ENCODE data around the gene TCHP. TPM values are rescaled to one million over a fixed set of nuclear protein-coding genes. Genes with fewer than 3 reads are reported as not detected.

Gene TCHP
- total and polyA plus RNA-seq, 2 experiments from 2014 or later: 3.1 to 6.2 TPM

DNA sequence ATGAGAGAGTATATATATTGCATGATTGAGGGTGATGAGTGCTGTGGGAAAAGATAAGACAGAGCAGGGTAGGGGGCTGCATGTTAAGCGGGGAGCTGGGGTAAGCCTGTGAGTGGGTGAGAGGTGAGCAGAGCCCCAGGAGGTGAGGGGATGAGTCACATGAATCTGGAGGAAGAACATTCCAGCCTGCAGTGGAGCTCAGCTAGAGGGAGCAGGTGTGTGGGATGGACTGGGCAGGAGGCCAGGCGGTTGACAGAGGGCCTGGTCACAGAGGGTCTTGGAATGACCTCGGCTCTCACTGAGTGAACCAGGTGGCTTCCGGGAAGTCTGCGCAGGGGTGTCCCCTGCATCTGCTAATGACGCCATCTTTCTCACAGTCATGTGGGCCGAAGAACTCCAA, 51.7 kb downstream of the TCHP start:
- Histone ChIP-seq H2AFZ (no peak overlapping the region), H3K79me2 (replicated peaks; ENCODE audit: insufficient read depth) (no peaks in the 10 kb centered on the region), H3K4me1 (ENCODE audit: insufficient read depth) (peaks cover 9% of the 10 kb centered on the region; the same call in 1 of the 2 replicates), H3F3A (replicated peaks; ENCODE audit: low read depth) (0 out of 2 replicates have a peak, but pooled peaks cover 3% of the 10 kb centered on the region), H3K4me3 (no peak overlapping the region), H3K4me2 (no peak overlapping the region), H3K36me3 (ENCODE audit: insufficient read depth) (peaks cover 9% of the 10 kb centered on the region; the same call in 1 of the 2 replicates), H3K27me3 (ENCODE audit: insufficient read depth) (no peaks in the 10 kb centered on the region), H3K9me2 (ENCODE audit: insufficient read depth) (no peaks in the 10 kb centered on the region), H4K20me1 (replicated peaks; ENCODE audit: insufficient read depth) (no peaks in the 10 kb centered on the region; the same call in 1 of the 2 replicates), H3K27ac (ENCODE audit: low read depth) (no peak overlapping the region)
- DNase-seq (ENCODE audit: low spot score) (no peak), ATAC-seq (peak; percentile 48; the same call in 2 of the 3 replicates)
- no peaks in the 10 kb centered on the region for H3K9me3 Mint-ChIP-seq
- no peaks in the 10 kb centered on the region for H3K27me3 Mint-ChIP-seq (ENCODE audit: insufficient read depth, low read depth, poor library complexity)
- peaks cover 25% of the 10 kb centered on the region for H3K4me1 Mint-ChIP-seq
- TF ChIP-seq JUNB (IDR thresholded peaks at IDR 0.05; ENCODE audit: unreplicated experiment): no peak
- H3K4me3 Mint-ChIP-seq: no peak overlapping the region
- H3K36me3 Mint-ChIP-seq (ENCODE audit: low read depth): peaks cover 20% of the 10 kb centered on the region
- H3K27ac Mint-ChIP-seq: peak overlapping the region; percentile 29; the same call in 1 of the 2 replicates

DNA sequence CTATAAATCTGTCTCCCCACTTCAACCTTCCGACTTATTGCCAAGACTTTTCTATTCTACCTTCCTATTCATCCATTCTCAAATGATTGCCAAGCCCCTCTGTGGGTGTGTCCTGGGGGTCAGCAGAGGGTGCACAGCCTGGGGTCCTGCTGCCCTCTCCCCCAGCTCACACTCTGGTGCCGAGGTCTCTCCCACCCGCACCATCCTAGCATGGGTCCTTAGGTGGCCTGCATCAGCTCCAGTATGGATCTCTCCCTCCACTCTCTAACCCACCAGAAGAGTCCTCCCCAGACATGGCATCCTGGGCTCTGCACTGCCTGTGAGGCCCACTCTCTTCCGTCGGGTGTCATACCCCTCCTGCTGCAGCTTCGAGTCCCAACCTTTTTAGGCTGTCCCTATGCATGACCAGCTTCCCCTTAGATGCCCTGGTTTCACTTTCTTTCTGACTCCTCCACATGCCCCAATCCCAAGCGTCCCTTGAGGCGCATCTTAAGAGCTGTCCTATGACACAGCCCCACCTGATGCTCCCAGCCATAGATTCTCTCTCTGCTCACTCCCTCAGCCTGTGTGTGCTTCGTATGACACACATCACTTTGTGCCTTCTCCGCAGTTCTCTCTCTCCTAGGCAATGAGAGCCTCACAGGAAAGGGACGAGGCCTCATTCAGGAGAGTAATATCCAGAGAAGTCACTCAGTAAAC, 52.2 kb downstream of the TCHP start:
- no peak overlapping the region for H3K4me3 Mint-ChIP-seq
- H3K27ac Mint-ChIP-seq: no peak overlapping the region
- ATAC-seq: no peak
- Histone ChIP-seq H3K27me3 (ENCODE audit: insufficient read depth) (no peaks in the 10 kb centered on the region), H3F3A (replicated peaks; ENCODE audit: low read depth) (0 out of 2 replicates have a peak, but pooled peaks cover 3% of the 10 kb centered on the region), H3K4me2 (no peak overlapping the region), H3K4me3 (no peak overlapping the region), H3K36me3 (ENCODE audit: insufficient read depth) (peaks cover 9% of the 10 kb centered on the region; the same call in 1 of the 2 replicates), H3K79me2 (replicated peaks; ENCODE audit: insufficient read depth) (no peaks in the 10 kb centered on the region), H2AFZ (no peak overlapping the region), H3K4me1 (ENCODE audit: insufficient read depth) (peaks cover 4% of the 10 kb centered on the region; the same call in 1 of the 2 replicates), H3K9me2 (ENCODE audit: insufficient read depth) (no peaks in the 10 kb centered on the region), H3K27ac (ENCODE audit: low read depth) (no peak overlapping the region; the same call in 1 of the 2 replicates), H4K20me1 (replicated peaks; ENCODE audit: insufficient read depth) (no peaks in the 10 kb centered on the region; the same call in 1 of the 2 replicates)
- peaks cover 20% of the 10 kb centered on the region for H3K36me3 Mint-ChIP-seq (ENCODE audit: low read depth)
- H3K27me3 Mint-ChIP-seq (ENCODE audit: insufficient read depth, low read depth, poor library complexity): no peaks in the 10 kb centered on the region
- no peak for DNase-seq (ENCODE audit: low spot score)
- H3K9me3 Mint-ChIP-seq: no peaks in the 10 kb centered on the region
- peaks cover 19% of the 10 kb centered on the region for H3K4me1 Mint-ChIP-seq
- TF ChIP-seq, protein P1, sequence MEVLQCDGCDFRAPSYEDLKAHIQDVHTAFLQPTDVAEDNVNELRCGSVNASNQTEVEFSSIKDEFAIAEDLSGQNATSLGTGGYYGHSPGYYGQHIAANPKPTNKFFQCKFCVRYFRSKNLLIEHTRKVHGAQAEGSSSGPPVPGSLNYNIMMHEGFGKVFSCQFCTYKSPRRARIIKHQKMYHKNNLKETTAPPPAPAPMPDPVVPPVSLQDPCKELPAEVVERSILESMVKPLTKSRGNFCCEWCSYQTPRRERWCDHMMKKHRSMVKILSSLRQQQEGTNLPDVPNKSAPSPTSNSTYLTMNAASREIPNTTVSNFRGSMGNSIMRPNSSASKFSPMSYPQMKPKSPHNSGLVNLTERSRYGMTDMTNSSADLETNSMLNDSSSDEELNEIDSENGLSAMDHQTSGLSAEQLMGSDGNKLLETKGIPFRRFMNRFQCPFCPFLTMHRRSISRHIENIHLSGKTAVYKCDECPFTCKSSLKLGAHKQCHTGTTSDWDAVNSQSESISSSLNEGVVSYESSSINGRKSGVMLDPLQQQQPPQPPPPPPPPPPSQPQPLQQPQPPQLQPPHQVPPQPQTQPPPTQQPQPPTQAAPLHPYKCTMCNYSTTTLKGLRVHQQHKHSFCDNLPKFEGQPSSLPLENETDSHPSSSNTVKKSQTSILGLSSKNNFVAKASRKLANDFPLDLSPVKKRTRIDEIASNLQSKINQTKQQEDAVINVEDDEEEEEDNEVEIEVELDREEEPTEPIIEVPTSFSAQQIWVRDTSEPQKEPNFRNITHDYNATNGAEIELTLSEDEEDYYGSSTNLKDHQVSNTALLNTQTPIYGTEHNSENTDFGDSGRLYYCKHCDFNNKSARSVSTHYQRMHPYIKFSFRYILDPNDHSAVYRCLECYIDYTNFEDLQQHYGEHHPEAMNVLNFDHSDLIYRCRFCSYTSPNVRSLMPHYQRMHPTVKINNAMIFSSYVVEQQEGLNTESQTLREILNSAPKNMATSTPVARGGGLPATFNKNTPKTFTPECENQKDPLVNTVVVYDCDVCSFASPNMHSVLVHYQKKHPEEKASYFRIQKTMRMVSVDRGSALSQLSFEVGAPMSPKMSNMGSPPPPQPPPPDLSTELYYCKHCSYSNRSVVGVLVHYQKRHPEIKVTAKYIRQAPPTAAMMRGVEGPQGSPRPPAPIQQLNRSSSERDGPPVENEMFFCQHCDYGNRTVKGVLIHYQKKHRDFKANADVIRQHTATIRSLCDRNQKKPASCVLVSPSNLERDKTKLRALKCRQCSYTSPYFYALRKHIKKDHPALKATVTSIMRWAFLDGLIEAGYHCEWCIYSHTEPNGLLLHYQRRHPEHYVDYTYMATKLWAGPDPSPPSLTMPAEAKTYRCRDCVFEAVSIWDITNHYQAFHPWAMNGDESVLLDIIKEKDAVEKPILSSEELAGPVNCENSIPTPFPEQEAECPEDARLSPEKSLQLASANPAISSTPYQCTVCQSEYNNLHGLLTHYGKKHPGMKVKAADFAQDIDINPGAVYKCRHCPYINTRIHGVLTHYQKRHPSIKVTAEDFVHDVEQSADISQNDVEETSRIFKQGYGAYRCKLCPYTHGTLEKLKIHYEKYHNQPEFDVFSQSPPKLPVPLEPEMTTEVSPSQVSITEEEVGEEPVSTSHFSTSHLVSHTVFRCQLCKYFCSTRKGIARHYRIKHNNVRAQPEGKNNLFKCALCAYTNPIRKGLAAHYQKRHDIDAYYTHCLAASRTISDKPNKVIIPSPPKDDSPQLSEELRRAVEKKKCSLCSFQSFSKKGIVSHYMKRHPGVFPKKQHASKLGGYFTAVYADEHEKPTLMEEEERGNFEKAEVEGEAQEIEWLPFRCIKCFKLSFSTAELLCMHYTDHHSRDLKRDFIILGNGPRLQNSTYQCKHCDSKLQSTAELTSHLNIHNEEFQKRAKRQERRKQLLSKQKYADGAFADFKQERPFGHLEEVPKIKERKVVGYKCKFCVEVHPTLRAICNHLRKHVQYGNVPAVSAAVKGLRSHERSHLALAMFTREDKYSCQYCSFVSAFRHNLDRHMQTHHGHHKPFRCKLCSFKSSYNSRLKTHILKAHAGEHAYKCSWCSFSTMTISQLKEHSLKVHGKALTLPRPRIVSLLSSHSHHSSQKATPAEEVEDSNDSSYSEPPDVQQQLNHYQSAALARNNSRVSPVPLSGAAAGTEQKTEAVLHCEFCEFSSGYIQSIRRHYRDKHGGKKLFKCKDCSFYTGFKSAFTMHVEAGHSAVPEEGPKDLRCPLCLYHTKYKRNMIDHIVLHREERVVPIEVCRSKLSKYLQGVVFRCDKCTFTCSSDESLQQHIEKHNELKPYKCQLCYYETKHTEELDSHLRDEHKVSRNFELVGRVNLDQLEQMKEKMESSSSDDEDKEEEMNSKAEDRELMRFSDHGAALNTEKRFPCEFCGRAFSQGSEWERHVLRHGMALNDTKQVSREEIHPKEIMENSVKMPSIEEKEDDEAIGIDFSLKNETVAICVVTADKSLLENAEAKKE (CRISPR knock-in tag; IDR thresholded peaks at IDR 0.05): no peak
- TF ChIP-seq ZNF114 (CRISPR knock-in tag; IDR thresholded peaks at IDR 0.05) (no peak), ZNF331 (CRISPR knock-in tag; IDR thresholded peaks at IDR 0.05; ENCODE audit: low read depth) (no peak), JUNB (IDR thresholded peaks at IDR 0.05; ENCODE audit: unreplicated experiment) (no peak), STAT1 (IDR thresholded peaks at IDR 0.05; ENCODE audit: unreplicated experiment) (no peak), NANOG (IDR thresholded peaks at IDR 0.05; ENCODE audit: borderline replicate concordance) (no peak), EZH2phosphoT487 (IDR thresholded peaks at IDR 0.05; ENCODE audit: unreplicated experiment) (no peak)
- TF ChIP-seq, protein P2, sequence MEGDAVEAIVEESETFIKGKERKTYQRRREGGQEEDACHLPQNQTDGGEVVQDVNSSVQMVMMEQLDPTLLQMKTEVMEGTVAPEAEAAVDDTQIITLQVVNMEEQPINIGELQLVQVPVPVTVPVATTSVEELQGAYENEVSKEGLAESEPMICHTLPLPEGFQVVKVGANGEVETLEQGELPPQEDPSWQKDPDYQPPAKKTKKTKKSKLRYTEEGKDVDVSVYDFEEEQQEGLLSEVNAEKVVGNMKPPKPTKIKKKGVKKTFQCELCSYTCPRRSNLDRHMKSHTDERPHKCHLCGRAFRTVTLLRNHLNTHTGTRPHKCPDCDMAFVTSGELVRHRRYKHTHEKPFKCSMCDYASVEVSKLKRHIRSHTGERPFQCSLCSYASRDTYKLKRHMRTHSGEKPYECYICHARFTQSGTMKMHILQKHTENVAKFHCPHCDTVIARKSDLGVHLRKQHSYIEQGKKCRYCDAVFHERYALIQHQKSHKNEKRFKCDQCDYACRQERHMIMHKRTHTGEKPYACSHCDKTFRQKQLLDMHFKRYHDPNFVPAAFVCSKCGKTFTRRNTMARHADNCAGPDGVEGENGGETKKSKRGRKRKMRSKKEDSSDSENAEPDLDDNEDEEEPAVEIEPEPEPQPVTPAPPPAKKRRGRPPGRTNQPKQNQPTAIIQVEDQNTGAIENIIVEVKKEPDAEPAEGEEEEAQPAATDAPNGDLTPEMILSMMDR (conservative IDR thresholded peaks at IDR 0.05; ENCODE audit: low read depth in 2 of 2): no peak
- TF ChIP-seq, protein P3, sequence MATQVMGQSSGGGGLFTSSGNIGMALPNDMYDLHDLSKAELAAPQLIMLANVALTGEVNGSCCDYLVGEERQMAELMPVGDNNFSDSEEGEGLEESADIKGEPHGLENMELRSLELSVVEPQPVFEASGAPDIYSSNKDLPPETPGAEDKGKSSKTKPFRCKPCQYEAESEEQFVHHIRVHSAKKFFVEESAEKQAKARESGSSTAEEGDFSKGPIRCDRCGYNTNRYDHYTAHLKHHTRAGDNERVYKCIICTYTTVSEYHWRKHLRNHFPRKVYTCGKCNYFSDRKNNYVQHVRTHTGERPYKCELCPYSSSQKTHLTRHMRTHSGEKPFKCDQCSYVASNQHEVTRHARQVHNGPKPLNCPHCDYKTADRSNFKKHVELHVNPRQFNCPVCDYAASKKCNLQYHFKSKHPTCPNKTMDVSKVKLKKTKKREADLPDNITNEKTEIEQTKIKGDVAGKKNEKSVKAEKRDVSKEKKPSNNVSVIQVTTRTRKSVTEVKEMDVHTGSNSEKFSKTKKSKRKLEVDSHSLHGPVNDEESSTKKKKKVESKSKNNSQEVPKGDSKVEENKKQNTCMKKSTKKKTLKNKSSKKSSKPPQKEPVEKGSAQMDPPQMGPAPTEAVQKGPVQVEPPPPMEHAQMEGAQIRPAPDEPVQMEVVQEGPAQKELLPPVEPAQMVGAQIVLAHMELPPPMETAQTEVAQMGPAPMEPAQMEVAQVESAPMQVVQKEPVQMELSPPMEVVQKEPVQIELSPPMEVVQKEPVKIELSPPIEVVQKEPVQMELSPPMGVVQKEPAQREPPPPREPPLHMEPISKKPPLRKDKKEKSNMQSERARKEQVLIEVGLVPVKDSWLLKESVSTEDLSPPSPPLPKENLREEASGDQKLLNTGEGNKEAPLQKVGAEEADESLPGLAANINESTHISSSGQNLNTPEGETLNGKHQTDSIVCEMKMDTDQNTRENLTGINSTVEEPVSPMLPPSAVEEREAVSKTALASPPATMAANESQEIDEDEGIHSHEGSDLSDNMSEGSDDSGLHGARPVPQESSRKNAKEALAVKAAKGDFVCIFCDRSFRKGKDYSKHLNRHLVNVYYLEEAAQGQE (IDR thresholded peaks at IDR 0.05; ENCODE audit: unreplicated experiment): no peak
